ENCODE data around the gene SH3BGR.

GRCh38 chr21:39542736-39543135, 91.0 kb downstream of the SH3BGR start:
- TF ChIP-seq KDM1A (IDR thresholded peaks at IDR 0.05; ENCODE audit: borderline replicate concordance, low read length), result no peak
- TF ChIP-seq POLR2A (IDR thresholded peaks at IDR 0.05; ENCODE audit: control extremely low read depth in 1 of 2, low read depth in 2 of 2, low read length in 2 of 2), result no peak
- TF ChIP-seq NRF1 (IDR thresholded peaks at IDR 0.05; ENCODE audit: low read depth, low read length), result no peak
- TF ChIP-seq TAF1 (IDR thresholded peaks at IDR 0.05; ENCODE audit: low read depth, low read length), result no peak
- TF ChIP-seq SAP30 (IDR thresholded peaks at IDR 0.05; ENCODE audit: insufficient read depth, insufficient replicate concordance, low read length), result no peak
- TF ChIP-seq, protein P1, sequence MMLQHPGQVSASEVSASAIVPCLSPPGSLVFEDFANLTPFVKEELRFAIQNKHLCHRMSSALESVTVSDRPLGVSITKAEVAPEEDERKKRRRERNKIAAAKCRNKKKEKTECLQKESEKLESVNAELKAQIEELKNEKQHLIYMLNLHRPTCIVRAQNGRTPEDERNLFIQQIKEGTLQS (IDR thresholded peaks at IDR 0.05; ENCODE audit: insufficient read depth, low read depth, low read length), result no peak
